IPS-NIHi11 (cell line): ENCODE measurements around the gene S100PBP.

ENCODE experiments used
- DNase-seq: peaks from one replicate; pipeline ENCODE4 v3.0.0; 2012; ENCODE audit warnings: mixed read lengths, low spot score

S100PBP gene

GRCh38 chr1:32871364-32872191 lies 54.1 kb downstream of the S100PBP start:
- no peak for DNase-seq

GRCh38 chr1:32872192-32872460 lies 54.7 kb downstream of the S100PBP start:
- DNase-seq: no peak

- DNase-seq: no peak
Measured at GRCh38 chr1:32873484-32873883, 56.0 kb downstream of the S100PBP start.

- no peak for DNase-seq
Measured at GRCh38 chr1:32874860-32875752, 57.7 kb downstream of the S100PBP start.

- DNase-seq: peak; percentile 82
Measured at GRCh38 chr1:32876341-32877210, 59.1 kb downstream of the S100PBP start.

- no peak for DNase-seq
Measured at GRCh38 chr1:32877211-32878110, 60.0 kb downstream of the S100PBP start.

GRCh38 chr1:32878183-32878582 lies 60.7 kb downstream of the S100PBP start:
- DNase-seq: peak; percentile 77

- no peak for DNase-seq
Measured at GRCh38 chr1:32878637-32879041, 61.2 kb downstream of the S100PBP start.

GRCh38 chr1:32881291-32881690 lies 63.8 kb downstream of the S100PBP start:
- DNase-seq: no peak

GRCh38 chr1:32881871-32882850 lies 64.7 kb downstream of the S100PBP start:
- DNase-seq: no peak

- DNase-seq: no peak
Measured at GRCh38 chr1:32883338-32884031, 66.0 kb downstream of the S100PBP start.

GRCh38 chr1:32884032-32884372 lies 66.5 kb downstream of the S100PBP start:
- no peak for DNase-seq

GRCh38 chr1:32884726-32885125 lies 67.3 kb downstream of the S100PBP start:
- no peak for DNase-seq

- no peak for DNase-seq
Measured at GRCh38 chr1:32885676-32886003, 68.2 kb downstream of the S100PBP start.

GRCh38 chr1:32886004-32886827 lies 68.8 kb downstream of the S100PBP start, which contains the start of gene HPCA:
TSS of gene HPCA (plus strand) at chr1:32886491. CDS start at chr1:32888899, 2,408 bp downstream.
- DNase-seq: peak; percentile 95

- DNase-seq: no peak
Measured at GRCh38 chr1:32886828-32887414, 69.5 kb downstream of the S100PBP start.

GRCh38 chr1:32887623-32888022 lies 70.2 kb downstream of the S100PBP start:
- no peak for DNase-seq

GRCh38 chr1:32888134-32888533 lies 70.7 kb downstream of the S100PBP start:
- no peak for DNase-seq
